ENCODE data around the gene MT1F. TPM values are rescaled to one million over a fixed set of nuclear protein-coding genes. Genes with fewer than 3 reads are reported as not detected.

The MT1F gene
- total RNA-seq, 1 donor from 2014 or later = not detected

- H2AFZ ChIP-seq (replicated peaks) = no peak overlapping the region
- H3K79me2 ChIP-seq (ENCODE audit: low read depth) = no peaks in the 10 kb centered on the region
- Mint-ChIP-seq H3K27me3 (ENCODE audit: insufficient read depth, low read depth) (peaks cover 85% of the 10 kb centered on the region), H3K4me3 (no peak overlapping the region), H3K27ac (no peak overlapping the region), H3K36me3 (no peaks in the 10 kb centered on the region), H3K9me3 (peaks cover 3% of the 10 kb centered on the region), H3K4me1 (peaks cover 19% of the 10 kb centered on the region)
- no peak overlapping the region for H3K9ac ChIP-seq
- H3K27ac ChIP-seq = no peak overlapping the region
- TF ChIP-seq EZH2phosphoT487 (IDR thresholded peaks at IDR 0.05) (no peak), EZH2 (IDR thresholded peaks at IDR 0.05) (no peak), CTCF (IDR thresholded peaks at IDR 0.05) (no peak)
- H3K9me3 ChIP-seq (ENCODE audit: low read depth) = no peaks in the 10 kb centered on the region
- no peak for DNase-seq (ENCODE audit: low spot score)
- no peaks in the 10 kb centered on the region for H3K36me3 ChIP-seq
- H3K4me3 ChIP-seq = no peak overlapping the region
- peaks cover 6% of the 10 kb centered on the region for H3F3A ChIP-seq (ENCODE audit: low read depth)
- peaks cover 12% of the 10 kb centered on the region for H3K4me1 ChIP-seq
- peaks cover 100% of the 10 kb centered on the region for H3K27me3 ChIP-seq
- H4K20me1 ChIP-seq (ENCODE audit: low read depth) = peaks cover 67% of the 10 kb centered on the region
- H3K4me2 ChIP-seq = no peak overlapping the region
Observed at GRCh38 chr16:56630134-56630533, 27.6 kb upstream of the MT1F start.

GRCh38 chr16:56631197-56631596 lies 26.6 kb upstream of the MT1F start:
- Mint-ChIP-seq H3K36me3 (no peaks in the 10 kb centered on the region), H3K9me3 (peaks cover 3% of the 10 kb centered on the region), H3K4me1 (peaks cover 14% of the 10 kb centered on the region), H3K4me3 (peak overlapping the region; percentile 78), H3K27me3 (ENCODE audit: insufficient read depth, low read depth) (peaks cover 85% of the 10 kb centered on the region), H3K27ac (no peak overlapping the region)
- Histone ChIP-seq H3K36me3 (no peaks in the 10 kb centered on the region), H3K4me1 (peaks cover 16% of the 10 kb centered on the region), H3K9me3 (ENCODE audit: low read depth) (no peaks in the 10 kb centered on the region), H3K27me3 (peaks cover 100% of the 10 kb centered on the region), H3K4me3 (no peak overlapping the region), H3K9ac (no peak overlapping the region), H3K4me2 (no peak overlapping the region), H3K27ac (no peak overlapping the region), H2AFZ (replicated peaks) (no peak overlapping the region), H3K79me2 (ENCODE audit: low read depth) (no peaks in the 10 kb centered on the region), H4K20me1 (ENCODE audit: low read depth) (peaks cover 67% of the 10 kb centered on the region), H3F3A (ENCODE audit: low read depth) (no peaks in the 10 kb centered on the region)
- DNase-seq (ENCODE audit: low spot score) = no peak
- TF ChIP-seq EZH2 (IDR thresholded peaks at IDR 0.05) = no peak
- no peak for TF ChIP-seq EZH2phosphoT487 (IDR thresholded peaks at IDR 0.05)
- TF ChIP-seq CTCF (IDR thresholded peaks at IDR 0.05) = no peak

- H3K4me2 ChIP-seq = peak overlapping the region; percentile 83
- peak overlapping the region; percentile 47 for H3K4me3 ChIP-seq
- H3K36me3 ChIP-seq = no peaks in the 10 kb centered on the region
- peaks cover 67% of the 10 kb centered on the region for H4K20me1 ChIP-seq (ENCODE audit: low read depth)
- H3K79me2 ChIP-seq (ENCODE audit: low read depth) = no peaks in the 10 kb centered on the region
- H3K4me1 ChIP-seq = peaks cover 16% of the 10 kb centered on the region
- H2AFZ ChIP-seq (replicated peaks) = peak overlapping the region; percentile 77
- H3K9me3 ChIP-seq (ENCODE audit: low read depth) = no peaks in the 10 kb centered on the region
- peak overlapping the region; percentile 78 for H3K4me3 Mint-ChIP-seq
- peak; percentile 96 for TF ChIP-seq EZH2phosphoT487 (IDR thresholded peaks at IDR 0.05)
- TF ChIP-seq CTCF (IDR thresholded peaks at IDR 0.05) = no peak
- DNase-seq (ENCODE audit: low spot score) = no peak
- H3K4me1 Mint-ChIP-seq = peaks cover 14% of the 10 kb centered on the region
- H3K9ac ChIP-seq = no peak overlapping the region
- H3K27me3 Mint-ChIP-seq (ENCODE audit: insufficient read depth, low read depth) = peaks cover 85% of the 10 kb centered on the region
- no peaks in the 10 kb centered on the region for H3K36me3 Mint-ChIP-seq
- H3K27ac ChIP-seq = no peak overlapping the region
- H3K27me3 ChIP-seq = peaks cover 100% of the 10 kb centered on the region
- H3F3A ChIP-seq (ENCODE audit: low read depth) = no peaks in the 10 kb centered on the region
- peaks cover 3% of the 10 kb centered on the region for H3K9me3 Mint-ChIP-seq
- H3K27ac Mint-ChIP-seq = no peak overlapping the region
Observed at GRCh38 chr16:56631832-56632155, 26.0 kb upstream of the MT1F start.

All from neural progenitor cell (in vitro differentiated cells).